ENCODE measurements around the gene PAFAH1B1.

- TF ChIP-seq CTCF (tag by site-specific recombination; IDR thresholded peaks at IDR 0.05) (no peak), ZBTB17 (tag by site-specific recombination; IDR thresholded peaks at IDR 0.05) (no peak), ZNF121 (tag by site-specific recombination; IDR thresholded peaks at IDR 0.05) (no peak), ZNF600 (tag by site-specific recombination; IDR thresholded peaks at IDR 0.05) (no peak), ZSCAN30 (tag by site-specific recombination; IDR thresholded peaks at IDR 0.05) (no peak), ZNF639 (tag by site-specific recombination; IDR thresholded peaks at IDR 0.05) (no peak), ZNF112 (tag by site-specific recombination; IDR thresholded peaks at IDR 0.05) (no peak)
These were observed 90.5 kb downstream of the PAFAH1B1 start for GRCh38 chr17:2683912-2684311.

Data from HEK293 (cell line).